HG03039 (cell line): ENCODE data around the gene CBY2.

ENCODE experiments used
- ATAC-seq: cut with Tn5 transposase; IDR thresholded peaks from one replicate; pipeline ENCODE4 v1.9.1; 2021; ENCODE audit warnings: mild to moderate bottlenecking, moderate library complexity; ENCODE audit not compliant: unreplicated experiment

The CBY2 gene

DNA sequence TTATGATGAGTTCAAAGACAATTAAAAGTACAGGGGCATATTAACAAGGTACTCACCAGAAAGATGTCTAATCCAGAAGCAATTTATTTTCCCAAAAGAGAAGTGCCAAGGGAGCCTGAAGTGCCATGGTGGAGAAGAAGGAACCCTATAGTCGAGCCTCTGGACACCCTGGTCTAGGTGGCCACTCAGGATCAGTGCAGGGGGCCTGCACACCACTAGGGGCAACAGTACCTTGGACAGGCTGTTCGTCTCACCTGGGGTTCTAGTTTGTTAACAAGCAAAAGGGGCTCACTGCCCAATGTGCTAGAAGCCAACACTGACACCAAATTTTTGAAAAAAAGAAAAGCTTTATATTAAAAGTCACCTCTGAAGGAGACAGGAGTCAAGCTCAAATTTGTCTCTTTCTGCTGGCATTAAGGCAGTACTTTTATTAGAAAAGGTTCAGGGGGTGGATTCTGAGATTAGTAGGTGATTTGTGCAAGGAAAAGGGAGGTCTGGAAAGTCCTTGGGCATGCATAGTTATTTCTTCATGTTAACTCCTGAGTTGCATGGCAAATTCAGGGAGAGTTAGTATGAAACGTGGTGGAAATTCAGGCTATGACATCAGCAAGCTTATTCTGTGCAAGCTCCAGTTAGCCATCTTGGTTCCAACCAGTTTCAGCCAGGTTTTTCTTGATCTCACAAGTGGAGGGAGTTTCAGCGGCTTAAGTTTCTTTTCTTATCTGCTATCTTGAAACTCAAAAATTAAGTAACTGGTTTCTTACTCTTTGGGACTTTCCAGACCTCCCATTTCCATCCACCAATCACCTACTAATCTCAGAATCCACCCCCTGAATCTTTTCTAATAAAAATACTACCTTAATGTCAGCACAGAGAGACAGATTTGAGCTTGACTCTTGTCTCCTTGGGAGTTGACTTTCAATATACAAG lies 884 bp upstream of the CBY2 start:
- ATAC-seq: peak; percentile 60

DNA sequence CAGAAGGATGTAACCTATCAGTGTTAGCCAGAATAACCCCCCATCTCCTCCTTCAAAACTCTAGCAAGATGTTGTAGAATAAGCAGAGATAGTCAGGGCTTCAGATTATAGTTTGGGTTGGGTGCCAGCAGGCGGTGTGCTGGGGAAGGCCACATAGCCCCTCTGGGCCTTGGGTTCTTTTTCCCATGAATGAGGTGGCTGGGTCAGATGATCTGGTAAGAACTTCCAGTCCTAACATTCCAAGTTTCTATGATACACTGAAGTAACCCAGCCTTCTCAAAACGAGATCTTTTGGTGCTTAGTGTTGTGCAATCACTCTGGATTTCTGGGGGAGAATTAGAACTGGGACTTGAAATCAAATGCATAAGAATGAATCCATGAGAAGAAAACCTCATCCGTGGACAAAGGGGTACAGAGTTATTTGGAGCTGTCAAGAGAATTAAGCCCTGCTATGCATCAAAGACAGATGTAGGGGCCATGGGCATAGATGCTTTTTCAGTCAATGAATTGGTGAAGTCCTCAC lies 810 bp downstream of the CBY2 start:
- no peak for ATAC-seq

DNA sequence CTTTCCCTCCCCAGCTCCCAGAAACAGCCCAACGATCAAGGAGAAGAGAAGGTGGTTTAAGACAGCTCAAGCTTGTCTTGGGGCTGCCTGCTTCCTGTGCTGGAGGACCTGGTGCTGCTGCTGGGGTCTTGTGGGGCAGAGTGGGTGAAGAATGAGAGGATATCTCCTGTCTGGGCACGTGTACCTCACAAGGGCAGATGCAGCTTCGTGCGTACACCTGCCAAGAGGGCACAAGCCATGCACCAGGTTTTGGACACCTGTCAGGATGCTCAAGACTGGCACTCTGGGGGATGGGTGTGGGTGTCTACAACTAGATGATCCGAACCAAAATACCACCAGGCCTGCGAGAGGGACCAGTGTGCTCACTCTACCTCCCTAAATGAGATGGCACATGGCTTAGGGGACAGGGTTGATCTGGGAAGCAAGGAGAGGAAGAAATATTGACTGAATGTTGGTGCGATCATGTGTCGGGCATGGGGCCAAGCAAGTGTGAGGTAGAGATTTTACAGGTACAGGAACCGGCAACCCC lies 2.2 kb downstream of the CBY2 start:
- no peak for ATAC-seq

DNA sequence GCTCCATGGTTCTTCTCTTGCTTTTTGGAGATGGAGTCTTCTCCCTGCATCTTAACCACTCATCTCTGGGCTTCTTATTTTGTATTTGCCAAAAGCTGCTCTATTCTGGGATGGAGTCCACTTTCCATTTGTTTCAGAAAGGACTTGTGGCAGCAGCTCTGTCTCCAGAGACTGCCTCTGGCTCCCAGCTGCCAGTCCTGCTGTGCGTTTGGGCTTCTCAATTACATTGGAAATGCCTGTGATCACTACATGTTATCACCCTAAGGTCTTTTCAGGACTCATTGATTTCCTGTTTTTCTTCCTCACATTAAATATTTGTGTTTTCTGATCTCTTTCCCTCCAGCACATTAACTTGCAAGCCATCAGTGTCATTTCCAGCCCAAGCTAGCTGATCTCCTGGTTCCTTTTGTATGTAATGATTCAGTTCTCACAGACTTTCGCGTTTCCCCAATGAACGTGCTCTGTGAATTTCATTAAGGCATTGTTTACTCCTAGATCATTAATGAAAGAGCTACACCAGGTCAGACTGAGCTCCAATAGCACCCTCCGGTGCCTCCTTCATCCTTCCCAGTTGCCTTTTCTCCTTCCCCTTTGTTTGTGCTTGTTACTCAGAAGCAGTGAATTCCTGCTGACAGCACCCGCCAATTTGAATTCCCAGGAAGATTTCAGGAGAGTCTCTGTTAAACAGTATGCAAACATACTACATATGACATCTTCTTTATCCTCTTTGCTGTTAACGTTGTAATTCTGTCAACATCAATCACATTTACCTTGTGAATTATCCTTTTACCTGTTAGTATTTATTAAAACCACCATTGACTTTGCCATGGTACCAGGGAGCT lies 3.0 kb downstream of the CBY2 start:
- ATAC-seq: no peak

DNA sequence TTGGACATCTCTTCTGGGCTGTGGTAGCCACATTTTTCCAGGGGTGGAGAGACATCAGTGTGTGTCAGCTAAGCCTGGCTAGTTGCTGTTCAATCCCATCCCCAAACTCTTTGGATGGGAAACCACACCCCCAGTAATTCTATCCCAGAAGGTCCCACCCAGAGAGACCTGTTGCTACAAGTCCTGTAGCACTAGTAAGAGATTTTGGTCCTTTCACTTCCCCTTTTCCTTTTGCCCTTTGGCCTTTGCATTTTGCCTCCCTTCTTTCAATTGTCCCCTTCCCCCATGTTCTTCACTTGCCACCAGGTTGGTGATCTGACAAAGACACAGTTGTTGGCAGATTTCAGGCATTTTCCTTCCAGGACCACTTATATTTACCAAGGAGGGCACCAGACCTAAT lies 3.8 kb downstream of the CBY2 start:
- no peak for ATAC-seq

DNA sequence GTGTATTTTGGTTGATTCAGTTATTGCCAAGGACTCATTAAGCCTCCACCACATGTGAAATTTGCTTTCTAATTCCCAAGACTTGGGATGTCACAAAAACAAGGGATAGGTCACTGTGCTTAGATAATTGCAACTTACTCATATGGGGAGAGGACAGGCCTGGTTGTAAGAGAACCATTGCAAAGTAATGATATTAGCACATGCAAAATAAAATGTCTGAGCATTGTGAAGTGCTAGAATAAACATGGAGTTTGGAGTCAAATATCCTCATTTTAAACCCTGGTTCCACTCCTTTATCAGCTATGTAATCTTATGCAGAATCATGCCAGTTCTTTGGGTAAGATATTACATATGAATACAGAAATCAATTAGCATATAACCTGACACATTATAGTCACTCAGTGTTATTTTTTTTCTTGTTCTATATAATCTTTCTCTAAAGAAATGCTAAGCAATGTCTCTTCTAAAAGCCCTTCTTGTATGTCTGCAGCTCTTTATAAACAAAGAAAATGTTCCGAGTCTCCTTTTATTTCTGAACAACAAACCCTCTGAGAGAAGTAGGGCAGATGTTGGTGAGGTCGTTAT lies 5.5 kb downstream of the CBY2 start:
- no peak for ATAC-seq

DNA sequence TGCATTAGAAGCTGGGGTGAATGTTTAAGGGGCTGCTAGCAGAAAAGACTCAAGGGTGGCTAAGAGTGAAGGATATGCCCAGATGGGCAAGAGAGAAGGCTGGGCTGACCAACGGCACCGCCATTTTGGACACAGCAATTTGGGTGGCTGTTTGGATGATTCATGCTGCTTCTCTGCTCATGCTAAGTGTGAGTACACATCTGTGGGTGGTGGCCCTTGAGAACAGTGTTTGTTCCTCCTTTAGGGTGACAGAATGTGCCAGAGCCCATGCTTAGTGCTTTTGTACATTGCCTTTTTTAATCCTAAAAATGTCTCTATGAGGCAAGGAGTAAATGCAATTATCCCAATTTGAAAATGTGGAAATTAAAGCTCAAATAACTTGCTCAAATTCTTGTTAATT lies 9.8 kb downstream of the CBY2 start:
- ATAC-seq: no peak

DNA sequence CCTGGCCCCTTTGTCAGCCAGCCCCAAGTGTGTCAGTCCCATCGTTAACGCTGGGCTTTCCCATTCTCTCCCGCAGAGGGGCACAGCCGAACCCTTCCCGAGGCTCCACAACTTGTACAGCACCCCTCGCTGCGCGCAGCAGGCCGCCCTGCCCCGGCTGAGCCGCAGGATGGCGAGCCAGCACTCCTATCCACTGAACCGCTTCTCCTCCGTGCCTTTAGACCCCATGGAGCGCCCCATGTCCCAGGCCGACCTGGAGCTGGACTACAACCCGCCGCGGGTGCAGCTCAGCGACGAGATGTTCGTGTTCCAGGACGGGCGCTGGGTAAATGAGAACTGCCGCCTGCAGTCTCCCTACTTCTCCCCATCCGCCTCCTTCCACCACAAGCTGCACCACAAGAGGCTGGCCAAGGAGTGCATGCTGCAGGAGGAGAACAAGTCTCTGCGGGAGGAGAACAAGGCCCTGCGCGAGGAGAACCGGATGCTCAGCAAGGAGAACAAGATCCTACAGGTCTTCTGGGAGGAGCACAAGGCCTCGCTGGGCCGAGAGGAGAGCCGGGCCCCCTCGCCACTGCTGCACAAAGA lies 11.1 kb downstream of the CBY2 start:
- ATAC-seq: no peak

DNA sequence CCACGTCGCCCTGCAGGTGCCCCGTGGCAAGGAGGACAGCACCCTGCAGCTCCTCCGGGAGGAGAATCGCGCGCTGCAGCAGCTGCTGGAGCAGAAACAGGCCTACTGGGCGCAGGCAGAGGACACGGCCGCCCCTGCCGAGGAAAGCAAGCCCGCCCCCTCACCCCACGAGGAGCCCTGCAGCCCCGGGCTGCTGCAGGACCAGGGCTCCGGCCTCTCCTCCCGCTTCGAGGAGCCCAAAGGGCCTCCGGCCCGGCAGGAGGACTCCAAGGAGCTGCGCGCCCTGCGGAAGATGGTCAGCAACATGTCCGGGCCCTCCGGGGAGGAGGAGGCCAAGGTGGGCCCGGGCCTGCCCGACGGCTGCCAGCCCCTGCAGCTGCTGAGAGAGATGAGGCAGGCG lies 11.6 kb downstream of the CBY2 start:
- ATAC-seq: no peak

DNA sequence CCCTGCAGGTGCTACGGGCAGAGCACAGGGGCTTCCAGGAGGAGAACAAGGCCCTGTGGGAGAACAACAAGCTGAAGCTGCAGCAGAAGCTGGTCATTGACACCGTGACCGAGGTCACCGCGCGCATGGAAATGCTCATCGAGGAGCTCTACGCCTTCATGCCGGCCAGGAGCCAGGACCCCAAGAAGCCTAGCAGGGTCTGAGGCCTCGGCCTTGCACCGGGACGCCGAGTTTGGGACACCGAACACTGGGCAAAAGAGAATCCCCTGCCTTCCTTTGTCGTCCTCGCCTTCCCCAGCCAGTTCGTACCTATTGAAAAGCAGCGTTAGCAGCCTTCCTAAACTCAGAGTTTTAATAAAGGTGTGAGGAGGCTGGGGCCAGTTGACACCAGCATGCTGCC lies 12.1 kb downstream of the CBY2 start:
- no peak for ATAC-seq

DNA sequence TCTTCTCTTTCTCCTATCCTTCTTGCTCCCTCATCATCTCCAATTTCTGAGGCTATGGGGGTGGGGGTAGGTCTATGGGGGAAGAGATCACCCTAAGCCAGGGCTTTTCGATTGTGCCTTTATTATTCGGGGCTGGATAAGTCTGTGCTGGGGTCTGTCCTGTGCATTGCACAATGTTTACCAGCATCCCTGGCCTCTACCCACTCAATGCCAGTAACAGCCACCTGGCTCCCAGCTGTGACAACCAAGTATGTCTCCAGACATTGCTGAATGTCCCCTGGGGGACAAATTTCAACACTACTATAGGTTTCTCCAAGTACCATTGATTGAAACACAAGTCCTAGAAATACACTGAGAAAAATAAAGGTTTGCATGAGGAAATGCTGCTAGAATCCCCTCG lies 13.2 kb downstream of the CBY2 start:
- ATAC-seq: no peak

DNA sequence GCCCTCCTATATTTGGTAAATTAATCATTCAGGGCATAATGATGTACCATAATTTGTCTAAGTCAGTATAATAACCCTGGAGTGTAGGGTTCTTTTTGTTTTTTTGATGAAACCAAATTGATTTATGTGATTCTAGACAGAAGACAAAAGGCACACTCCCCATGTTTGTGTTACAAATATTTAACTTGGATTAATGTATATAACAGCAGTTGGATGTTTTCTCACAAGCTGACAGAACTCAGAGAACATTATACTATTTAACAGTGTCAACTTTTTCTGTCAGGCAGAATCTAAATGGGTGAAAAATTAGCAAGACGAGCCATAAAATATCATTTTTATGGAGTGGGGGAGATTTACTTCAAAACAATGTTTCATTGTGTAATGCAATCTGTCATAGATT lies 15.2 kb downstream of the CBY2 start:
- ATAC-seq: no peak

DNA sequence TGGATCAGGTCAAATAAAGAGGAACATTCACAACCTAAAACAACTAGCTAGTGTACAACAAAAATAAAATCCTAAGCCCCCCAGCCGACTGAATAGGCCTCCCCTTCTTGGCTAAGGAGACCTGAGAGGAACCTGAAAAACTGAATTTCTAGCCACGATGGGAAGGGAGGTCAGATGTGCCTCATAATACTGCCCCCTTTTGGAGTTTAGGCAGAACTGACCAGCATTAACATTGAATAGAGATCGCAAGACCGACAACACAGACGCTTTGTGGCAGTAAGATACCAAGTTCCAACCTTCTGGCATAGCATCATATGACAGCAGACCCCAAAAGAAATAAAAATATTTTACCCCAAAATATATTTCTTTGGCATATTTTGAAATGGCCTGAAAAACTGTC lies 15.9 kb downstream of the CBY2 start:
- no peak for ATAC-seq

DNA sequence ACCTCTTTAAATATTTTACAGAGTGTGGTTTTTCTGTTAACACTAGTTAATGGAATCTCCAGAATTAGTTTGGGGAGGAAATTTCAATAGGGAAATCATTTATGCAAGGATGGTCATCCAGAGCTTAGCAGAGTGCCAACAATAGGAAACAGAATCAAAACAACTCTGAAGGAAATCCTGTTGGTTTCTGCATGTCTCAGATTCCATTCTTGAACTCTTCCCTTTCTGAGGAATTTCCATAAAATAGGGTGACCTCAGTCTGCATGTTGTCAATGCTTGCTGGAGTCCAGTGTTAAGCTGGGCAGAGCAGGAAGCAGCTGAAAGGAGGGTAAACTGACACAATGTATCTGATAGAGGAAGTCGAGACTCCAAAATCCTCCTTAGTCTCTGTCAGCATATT lies 16.9 kb downstream of the CBY2 start:
- ATAC-seq: no peak

DNA sequence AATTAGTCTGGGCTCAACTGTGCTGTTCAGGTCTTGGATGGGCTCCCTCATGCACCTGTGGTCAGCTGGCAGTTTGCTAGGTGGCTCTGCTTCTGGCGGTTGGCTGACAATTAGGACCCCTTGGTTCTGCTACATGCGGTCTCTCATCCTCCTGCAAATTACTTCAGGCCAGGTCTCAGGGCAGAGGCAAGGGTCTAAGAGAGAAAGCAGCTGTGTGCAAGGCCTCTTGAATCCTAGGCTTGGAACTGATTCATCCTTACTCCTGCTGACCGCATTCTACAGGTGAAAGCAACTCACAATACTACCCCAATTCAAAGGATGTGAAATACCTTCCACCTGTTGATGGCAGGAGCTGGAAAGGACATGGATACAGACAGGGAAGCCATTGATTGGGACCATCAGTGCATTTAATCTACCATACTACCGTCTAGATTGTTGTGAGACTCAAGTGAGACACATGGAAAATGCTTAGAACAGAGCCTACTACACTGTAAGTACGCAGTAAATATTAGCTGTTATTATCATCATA lies 19.1 kb downstream of the CBY2 start:
- ATAC-seq: no peak

DNA sequence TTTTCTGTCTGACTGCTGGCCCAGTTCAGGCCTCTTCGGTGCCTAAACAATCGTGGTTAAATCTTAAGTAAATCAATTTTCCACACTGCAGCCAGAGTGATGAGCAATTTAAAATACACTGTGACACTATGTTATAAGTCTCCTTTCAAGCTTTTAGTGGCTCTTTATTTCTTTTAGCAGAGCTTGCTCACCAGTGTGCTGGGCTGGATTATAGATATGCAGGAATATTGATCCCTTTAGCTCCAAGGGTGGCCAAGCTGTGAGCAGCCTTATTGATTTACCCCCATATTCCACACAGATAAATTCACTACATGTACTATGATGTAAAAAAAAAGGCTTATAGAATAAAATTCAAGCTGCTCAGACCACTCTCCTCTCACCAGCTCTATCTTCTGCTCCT lies 21.7 kb downstream of the CBY2 start:
- no peak for ATAC-seq

DNA sequence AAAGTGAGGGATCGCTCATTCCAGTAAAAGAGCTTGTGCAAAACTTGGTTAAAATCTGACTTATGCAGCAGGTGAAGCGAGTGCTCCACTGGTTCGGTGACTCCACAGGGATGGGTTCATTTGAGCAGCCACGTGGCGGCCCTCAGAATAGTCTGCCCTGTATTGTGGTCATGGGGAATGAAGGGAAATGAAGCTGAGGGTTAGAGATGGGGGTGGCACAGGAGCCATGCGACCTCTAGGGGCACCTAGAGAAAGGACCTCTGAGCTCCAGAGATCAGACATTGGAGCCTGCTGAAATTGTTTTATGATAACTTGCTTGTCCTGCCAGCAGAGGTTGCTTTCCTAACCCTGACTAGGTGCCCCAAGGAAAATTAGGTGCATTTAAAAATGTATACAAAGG lies 26.6 kb downstream of the CBY2 start:
- no peak for ATAC-seq

DNA sequence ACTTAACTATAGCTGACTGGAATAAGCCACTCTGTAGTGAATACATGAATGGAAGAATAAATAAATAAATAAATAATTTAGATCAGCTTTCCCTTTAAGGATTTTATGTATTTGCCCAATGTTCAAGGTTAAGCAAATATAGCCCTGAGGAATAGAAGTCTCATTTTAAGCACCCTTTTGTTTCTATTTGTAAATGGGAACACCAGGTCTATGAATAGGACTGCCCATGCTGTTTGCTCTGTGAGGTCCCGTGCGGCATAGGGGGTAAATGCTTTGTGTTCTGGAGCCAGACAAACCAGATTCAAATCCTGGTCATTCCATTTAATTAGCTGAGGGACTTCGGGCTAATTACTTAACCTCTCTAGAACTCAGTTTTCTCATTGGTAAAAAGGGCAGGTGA lies 29.3 kb downstream of the CBY2 start:
- ATAC-seq: no peak

DNA sequence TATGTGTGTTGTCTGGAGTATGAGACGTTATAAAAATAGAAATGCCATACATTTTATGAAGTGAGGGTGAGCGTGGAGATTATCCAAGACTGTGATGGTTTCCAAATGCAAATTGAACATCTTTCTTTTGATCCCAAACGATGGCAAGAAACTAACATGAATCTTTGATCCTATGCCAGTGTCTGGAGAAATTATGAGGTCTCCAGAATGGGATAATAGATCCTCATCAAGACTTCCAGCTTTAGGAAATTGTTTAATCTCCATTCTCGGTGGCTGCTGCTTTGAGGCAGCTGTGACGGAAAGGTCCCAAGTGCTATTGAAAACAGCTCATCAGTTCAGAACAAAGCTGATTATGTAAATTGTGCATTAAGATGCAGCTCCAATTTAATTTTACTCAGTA lies 30.8 kb downstream of the CBY2 start:
- no peak for ATAC-seq

DNA sequence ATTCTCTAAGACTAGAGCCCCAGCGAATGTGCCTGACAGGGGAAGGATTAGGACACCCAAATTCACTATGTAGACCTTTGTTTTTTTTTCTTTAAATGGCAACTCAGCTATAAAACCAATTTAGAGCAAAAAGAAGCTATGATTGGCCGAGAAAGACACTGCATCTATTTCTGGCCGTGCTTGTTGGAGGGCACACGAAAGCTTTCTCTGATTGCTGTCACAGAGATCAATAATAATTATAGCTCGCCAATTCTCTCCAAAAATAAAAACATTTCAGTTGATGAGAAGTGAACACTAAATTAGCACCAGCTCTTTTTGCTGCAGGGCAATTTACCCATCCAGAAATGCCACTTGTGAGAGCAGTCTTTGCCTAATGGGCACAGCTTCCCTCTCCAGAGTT lies 31.2 kb downstream of the CBY2 start:
- ATAC-seq: no peak

DNA sequence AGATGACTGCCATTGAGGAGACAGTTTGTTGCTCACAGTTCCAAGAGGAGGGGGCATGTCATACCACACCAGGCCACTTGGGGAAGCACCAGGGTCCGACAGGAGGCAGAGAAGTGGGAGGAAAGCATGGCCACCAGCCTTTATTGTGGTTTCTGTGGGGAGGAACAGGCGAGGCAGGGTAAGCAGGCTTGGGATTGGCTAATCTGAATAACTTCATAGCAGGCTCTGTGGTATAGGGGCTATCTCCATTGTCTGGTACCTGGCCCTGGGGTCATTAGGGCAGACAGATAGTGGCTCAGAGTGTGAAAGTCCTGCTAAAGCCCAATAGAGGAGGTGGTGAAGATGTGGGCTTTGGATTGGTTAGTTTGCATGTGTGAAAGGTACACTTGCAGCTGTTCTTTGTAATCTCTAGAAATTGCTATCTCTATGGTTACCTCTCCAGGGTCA lies 35.5 kb downstream of the CBY2 start:
- peak; percentile 46 for ATAC-seq
